Stimulated activated CD4-positive, alpha-beta T cell treated with anti-CD3 and anti-CD28 coated beads, Interleukin-4, amount 100 ng/mL, for 4 hours (primary cell): Measurements from ENCODE around the gene ERGIC2.
"Not testable (repeated sequence)": the region's sequence is repeated elsewhere in the genome, so short reads cannot be mapped to it uniquely, and the experiment has no call there.

Experiments
- DNase-seq, 2 experiments: peaks; one replicate each; pipeline ENCODE4 v3.0.0-alpha.2; 2020

The ERGIC2 gene, protein sequence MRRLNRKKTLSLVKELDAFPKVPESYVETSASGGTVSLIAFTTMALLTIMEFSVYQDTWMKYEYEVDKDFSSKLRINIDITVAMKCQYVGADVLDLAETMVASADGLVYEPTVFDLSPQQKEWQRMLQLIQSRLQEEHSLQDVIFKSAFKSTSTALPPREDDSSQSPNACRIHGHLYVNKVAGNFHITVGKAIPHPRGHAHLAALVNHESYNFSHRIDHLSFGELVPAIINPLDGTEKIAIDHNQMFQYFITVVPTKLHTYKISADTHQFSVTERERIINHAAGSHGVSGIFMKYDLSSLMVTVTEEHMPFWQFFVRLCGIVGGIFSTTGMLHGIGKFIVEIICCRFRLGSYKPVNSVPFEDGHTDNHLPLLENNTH

DNA sequence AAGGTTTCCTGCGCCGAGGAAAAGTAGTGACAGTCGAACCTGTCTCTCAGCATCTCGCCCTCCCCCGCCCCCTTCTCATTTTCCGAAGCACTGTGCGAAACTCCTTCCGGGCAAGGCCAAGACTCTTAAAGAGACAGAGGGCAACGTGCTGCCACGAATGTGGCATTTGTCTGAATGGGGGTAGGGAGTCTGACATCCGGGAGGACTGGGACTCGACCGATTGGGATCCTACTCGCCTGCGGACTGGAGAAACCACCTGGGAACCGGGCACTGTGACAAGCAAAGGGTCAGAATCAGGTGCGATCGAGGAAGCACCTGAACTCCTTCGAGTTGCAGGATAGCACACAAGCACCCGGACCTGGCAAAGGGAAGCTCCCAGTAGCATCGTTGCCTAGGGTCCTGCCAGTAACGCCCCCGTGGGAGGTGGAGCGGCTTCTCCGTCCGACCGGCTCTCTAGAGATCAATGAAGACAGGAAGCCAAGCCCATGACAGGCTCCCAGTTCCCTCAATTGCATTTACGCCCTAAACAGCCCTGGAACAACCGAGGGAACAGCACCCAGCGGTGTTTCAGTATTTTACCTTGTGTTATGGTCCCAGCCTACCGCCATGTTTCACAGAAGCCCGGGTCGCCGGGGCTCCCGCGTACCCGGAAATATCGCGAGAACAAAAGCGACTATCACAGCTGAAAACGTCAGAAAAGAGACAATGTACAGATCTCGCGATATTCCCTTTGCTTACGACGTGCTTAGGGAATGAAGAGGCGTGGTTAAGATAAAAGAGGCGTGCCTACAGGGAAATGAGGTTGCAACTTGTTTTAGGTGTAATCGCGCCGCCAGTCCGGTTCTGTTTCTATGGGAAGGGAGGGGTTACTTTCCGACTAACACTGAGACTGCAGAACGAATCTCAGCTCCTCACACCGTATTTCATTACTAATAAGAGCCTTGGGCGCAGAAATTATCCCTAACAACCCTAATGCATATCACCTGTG lies at the start of gene ERGIC2:
Gene ERGIC2, minus strand, starts transcription at position 637 of the 988 bp plus-strand sequence. CDS start 9,539 bp downstream, outside the sequence.
- DNase-seq: peak; percentile 75 to 92

DNA sequence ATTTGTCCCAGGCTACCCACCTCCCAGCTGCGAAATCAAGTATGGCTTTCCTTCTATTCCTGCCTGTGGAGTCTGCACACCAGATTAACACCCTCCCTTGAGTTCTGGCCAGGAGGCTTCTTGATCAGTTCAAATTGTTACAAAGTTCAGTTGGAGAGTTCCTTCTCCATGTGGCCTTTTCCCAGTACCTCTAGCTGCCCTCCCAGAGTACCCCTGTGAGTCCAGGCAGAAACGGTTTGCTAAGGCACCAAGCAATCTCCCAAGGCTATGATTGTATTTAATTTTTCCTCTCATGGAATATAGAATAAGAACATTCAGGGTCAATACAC lies 49.7 kb upstream of the ERGIC2 start:
- DNase-seq: no peak

DNA sequence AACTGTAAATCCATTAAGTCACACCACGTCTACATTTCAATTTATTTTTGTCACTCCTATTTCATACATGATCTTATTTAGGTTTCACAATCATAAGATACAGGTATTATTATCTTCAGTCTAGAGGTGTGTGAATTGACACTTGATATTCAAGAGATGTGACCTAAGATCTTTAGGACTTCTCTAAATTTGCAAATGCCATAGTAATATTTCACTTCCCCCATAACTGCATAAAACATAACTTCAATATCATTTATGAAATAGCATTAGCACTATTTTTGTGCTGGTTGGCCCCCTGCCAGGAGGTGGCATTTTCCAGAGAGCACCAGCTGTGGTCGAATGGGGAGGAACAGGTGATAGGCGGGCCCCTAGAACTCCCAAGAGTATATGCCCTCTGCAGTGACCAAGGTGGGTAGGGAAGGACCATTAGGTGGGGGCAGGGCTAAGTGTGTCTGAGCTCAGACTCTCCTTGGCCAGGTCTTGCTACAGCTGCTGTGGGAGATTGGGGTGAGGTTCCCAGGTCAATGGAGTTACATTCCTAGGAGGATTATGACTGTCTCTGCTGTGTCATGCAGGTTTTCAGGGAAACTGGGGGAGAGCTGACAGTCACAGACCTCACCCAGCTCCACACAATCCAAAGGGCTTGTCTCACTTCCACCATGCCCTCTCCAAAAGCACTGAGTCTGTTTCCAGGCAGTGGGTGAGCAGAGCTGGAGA lies 49.2 kb upstream of the ERGIC2 start:
- no peak for DNase-seq

DNA sequence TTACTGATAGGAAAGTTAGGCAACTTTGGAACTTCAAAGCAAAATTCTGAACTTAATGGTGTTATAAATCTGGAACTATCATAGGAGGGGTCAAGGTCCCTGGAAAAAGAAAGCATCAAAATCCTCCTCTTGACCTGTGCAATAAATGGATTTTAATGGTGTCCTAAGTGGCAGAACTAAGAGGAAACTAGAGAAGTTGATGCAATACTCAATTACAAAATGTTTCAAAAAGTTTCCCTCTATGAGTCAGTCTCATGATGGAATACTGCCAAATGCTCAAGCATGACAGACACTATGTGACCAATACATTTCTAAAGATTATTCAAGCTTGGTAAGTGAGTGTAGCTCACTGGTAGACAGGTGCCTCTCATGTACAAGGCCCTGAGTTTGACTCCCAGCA lies 47.7 kb upstream of the ERGIC2 start:
- no peak for DNase-seq

DNA sequence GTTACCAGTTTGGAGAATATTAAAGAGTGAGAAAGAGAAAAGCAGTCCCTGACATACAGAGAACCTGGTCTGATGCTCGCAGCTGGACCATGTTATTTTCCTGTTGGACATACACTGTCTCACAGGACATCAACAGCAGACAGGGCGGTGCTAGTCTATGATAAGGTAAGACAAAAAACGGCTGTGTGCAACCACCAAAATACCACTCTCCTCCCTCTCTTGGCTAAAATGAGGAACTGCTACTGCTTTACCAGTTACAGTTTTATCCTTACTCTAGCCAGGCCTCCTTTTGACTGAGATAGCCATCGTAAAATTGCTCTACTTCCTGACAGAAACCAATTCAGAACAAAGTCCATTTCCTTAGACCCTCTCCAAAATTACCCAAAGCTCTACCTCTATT lies 47.0 kb upstream of the ERGIC2 start:
- DNase-seq: no peak

DNA sequence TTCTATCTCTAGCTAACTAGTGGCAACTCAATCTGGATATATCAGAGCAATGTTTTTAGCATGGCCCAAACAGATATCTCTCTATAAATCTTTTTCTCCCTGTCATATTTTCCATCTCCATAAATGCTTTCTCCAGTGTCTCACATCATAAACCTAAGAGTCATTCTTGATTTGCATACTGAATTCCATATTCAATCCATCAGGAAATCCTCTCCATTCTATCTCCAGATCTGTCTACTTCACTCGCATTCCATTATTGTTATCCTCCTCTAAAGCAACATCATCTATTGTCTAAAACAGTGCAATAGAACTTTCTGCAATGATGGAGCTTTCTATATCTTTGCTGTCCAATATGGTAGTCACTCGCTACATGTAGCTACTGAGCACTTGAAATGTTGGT lies 45.5 kb upstream of the ERGIC2 start:
- DNase-seq: no peak

DNA sequence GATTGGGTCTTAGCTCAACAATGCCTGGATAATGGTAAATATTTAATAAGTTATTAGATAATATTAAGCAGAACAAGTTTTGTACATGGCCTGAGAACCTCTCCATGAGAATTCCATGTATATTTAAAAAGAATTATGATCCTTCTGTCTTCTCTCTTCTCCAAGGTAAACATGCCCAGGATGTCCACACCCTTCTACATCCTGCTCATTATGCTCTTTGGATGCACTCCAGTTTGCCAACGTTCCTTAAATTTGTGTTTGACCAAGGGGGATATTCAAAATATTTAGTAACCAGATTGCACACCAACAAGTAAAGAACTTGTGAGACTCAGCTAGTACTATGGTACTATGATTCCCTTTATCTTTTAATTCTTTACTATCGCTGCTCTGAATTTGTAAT lies 44.8 kb upstream of the ERGIC2 start:
- no peak for DNase-seq

DNA sequence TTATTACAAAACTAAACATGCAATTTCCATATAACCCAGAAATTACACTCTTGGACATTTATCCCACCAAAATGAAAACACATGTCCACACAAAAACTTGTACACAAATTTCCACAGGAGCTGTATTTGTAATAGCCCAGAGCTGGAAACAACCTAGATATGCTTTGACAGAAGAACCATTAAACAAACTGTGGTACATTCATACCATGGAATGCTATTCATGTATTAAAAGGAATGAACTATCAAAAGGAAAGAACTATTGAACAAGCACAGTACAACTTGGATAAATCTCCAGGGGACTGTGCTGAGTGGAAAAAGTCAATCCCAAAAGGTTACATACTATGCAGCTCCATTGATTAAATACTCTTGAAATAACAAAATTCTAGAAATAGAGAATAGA lies 35.8 kb upstream of the ERGIC2 start:
- DNase-seq: no peak

DNA sequence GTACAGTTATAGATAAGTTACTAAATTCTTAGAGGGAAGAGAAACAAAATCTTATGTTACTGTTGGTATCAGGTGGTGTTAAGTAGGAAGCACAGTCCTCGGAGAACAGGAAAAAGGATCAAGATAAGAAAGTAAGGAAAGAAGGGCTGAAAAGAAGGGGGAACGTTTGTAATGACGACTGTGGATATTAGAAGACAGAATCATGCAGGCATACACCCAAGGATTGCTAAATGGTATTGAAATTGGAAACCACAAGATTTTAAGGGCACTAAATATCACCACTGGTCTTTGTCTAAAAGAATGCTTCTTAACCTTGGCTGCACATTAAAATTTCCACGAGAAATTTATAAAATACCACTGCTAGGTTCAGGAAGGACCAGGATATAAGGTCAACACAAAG lies 34.1 kb upstream of the ERGIC2 start:
- DNase-seq: no peak

DNA sequence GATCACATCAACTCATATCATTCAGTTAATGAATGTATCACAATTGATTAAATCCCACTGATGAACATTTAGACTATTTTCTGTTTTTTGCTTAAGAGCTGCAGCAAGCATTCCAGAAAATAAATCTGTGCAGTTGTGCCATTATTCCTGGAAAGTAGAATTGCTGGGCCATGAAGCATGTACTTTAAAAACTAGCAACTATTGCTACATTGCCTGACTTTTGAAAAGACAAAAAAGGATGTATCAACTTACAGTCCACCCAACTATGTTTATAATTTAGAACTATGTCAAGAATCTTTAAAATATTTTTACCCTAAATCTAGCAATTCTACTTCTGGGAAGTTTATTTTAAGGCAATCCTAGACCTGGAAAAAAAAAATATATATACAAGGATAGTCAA lies 33.4 kb upstream of the ERGIC2 start:
- DNase-seq: no peak

DNA sequence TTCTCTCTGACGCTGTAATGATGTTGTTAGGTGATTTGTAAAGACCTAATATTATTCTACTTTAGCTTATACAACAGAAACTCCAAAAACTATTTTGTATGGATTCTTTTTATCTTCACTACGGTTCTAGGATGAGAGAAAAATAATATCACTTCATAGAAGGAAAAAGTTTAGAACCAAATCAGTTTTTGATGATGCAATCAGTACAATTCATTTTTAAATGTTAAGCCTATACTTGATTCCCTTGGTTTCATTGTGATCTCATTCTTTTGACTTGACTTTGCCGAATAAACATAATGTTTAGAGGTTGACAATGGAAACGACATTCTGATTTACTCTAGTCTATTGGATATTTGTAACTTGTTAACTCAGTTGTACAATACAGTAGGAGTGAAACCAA lies 24.6 kb upstream of the ERGIC2 start:
- no peak for DNase-seq

DNA sequence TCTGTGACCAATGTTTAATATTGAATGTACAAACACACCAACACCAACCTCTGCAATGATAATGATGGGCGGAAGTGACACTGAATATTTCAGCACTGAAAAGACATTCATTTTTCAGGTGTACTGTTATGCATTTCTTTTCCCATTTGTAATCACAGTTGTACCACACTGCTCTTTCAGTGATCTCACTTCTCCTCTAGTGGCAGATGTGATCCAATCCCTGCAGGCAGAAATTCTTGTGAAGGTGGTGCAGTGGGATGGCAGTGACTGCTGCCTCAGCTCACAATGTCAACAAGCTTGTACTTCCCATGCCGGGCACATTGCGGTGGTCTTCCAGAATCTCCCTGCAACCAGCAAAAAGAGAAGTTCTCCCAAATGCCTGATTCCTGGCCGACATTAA lies 23.0 kb upstream of the ERGIC2 start:
- DNase-seq: no peak

DNA sequence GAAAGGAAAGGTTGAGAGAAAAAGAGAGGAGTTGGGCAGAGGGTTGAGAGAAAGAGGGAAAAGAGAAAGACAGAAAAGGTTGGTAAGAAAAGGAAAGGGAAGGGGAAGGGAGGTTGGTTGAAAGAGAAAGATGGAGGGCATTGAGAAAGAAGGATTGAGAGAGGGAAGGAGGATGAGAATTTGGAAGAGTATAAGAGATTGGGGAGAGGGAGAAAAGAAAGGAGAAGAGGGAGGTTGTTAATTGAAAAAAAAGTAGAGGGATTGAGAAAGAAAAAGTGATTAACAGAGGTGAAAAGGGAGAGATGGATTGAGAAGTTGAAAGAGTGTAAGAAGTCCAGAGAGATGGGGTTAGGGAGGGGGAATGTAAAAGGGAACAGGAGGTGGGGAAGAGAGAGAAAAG lies 21.5 kb upstream of the ERGIC2 start:
- DNase-seq: no peak

DNA sequence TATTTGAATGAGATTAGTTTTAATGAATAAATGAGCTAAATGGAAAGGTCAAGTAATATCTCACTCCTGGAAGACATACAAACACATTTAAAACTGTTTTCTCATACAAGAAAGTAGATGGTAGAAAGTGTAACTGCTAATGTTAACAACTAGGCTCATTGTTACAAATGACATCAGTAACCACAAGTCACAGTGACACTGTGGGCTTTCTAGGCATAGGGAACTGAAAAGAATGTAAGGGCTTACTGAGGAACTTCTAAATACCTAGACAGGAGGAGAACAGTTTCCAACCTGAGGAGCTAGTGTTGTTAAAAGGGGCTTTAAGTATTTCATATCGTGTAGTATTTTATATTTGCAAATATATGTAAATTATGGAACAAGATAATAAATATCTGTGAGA lies 17.5 kb upstream of the ERGIC2 start:
- DNase-seq: no peak

DNA sequence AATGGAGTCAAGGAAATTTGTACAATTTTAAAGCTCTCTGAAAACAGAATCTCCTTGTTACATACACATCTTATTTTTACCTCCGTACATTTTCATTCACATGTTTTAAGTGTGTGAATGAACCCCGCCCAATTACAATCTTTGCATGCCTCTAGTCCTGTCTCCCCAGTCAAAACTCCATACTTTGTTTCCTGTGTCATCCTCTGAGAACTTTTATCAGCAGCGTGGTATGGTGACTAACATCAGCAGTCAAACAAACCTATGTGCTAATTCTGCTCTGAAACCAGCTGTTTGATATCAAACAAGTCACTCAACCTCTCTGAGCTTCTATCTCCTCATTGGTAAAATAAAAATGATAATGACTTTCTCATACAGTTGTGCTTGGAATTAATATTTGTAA lies 15.8 kb upstream of the ERGIC2 start:
- no peak for DNase-seq

DNA sequence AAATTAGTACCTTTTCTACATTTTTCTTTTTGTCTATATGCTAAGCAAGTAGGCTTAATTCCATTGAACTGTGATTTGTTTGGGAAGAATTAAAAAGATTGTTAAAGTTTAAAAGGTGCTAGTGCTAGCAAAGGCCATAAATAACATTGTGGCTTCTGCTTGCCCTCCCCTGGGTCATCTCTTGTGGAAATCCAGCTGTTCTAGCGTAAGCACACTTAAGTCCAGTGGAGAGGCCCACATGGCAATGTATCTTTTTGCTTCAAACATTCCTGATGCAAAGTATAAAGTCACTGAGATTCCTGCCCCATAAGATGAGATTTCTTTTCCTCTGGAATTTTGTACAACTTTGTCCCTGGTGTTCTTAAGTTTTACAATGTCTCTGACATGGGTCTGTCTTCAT lies 14.4 kb upstream of the ERGIC2 start:
- no peak for DNase-seq

DNA sequence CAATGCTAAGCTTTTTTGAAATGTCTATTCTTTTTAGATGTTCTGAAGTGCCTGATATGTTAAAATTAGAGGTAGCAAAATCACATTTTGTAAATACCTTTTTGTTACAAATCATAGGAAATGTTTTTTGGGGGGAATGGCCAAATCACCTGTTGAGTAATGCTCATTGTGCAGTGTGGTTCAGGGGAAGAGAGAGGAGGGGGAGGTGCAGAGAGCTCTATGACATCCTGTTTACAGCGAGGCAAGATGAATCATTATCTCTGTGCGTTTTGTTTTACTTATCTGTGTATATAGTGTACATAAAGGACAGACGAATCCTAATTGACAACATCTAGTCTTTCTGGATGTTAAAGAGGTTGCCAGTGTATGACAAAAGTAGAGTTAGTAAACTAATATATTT lies 9.4 kb upstream of the ERGIC2 start:
- DNase-seq: peak in 1 of 2 experiments; percentile 58

DNA sequence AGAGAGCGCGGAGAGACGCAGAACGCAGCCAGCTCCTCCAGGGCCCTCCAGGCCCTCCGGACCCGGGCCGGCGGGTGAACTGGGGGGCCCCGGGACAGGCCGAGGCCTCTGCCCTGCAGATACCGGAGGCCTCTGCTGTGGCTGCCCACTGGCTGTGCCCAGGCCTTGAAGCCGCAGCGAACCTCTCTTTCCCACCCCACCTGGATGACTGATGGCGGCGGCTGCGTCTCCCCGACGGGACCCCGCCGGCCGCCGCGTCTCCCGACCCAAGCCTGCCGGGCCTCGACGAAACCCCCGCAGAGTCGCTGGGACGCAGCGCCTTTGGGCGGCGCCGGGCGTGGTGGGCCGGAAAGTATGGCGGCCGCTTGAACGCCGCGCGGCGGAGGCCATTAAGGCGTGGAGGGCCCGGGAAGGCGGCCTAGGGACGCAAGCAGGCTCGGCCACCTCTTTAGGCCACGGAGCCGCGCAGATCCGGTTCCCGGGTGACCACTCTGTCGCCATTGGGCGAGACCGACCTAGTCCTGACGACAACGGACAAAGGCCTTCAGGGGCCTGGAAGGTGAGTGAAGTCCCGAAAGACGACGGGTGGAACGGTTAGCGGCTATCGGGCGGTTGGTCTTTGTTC lies 8.4 kb upstream of the ERGIC2 start:
- DNase-seq: no peak

DNA sequence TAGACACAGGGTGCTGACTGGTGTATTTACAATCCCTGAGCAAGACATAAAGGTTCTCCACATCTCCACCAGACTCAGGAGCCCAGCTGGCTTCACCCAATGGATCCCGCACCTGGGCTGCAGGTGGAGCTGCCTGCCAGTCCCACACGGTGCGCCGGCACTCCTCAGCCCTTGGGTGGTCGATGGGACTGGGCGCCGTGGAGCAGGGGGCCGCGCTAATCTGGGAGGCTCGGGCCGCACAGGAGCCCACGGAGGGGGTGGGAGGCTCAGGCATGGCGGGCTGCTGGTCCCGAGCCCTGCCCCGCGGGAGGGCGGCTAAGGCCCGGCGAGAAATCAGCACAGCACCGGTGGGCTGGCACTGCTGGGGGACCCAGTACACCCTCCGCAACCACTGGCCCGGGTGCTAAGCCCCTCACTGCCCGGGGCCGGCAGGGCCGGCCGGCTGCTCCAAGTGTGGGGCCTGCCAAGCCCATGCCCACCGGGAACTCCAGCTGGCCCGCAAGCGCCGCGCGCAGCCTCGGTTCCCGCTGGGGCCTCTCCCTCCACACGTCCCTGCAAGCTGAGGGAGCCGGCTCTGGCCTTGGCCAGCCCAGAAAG lies 5.2 kb upstream of the ERGIC2 start:
- DNase-seq: not testable (repeated sequence)

DNA sequence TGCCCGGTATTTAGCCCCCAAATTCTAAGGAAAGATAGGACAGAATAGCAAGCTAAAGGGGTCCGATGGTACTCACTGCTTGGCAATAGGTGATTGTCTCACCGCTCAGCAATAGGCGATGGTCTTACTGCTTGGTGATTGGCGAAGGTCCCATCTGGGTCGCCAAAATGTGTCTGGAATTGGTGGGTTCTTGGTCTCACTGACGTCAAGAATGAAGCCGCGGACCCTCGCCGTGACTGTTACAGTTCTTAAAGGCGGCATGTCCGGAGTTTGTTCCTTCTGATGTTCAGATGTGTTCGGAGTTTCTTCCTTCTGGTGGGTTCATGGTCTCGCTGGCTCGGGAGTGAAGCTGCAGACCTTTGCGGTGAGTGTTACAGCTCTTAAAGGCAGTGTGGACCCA lies 4.2 kb upstream of the ERGIC2 start:
- not testable (repeated sequence) for DNase-seq

DNA sequence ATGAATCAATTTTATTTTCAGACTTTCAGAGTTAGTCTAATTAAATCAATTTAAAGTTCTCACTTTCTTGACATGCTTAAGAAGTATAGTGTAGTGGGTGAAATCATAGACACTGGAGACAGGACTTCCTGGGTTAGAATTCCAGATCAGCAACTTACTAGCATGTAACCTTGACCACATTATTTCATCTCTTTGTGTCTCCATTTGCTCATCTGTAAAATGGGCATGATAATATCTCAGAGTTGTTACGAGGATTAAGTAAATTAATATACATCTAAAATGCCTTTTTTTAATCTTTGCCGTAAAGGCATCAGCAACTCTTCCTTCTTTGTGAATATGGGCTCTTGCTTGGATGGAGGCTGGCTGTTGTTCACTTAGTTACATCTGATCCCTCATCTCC lies 1.3 kb upstream of the ERGIC2 start:
- DNase-seq: no peak

DNA sequence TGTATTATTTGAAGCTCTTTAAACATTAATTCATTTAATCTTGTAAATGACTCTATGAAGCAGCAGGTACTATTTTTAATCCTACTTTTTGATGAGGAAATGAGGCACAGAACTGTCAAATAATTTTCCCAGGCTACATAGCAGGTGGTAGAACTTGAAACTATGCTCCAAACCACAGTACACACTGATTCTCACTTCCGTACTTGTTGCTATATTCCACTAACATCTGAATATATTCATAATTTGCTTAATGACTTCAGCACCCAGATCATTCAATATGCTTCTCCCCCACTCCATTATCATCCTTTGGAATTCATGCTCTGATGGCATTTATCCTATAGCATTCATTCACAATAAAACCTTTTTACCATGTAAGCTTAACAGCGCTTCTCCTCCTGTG lies 4.9 kb downstream of the ERGIC2 start:
- DNase-seq: no peak

DNA sequence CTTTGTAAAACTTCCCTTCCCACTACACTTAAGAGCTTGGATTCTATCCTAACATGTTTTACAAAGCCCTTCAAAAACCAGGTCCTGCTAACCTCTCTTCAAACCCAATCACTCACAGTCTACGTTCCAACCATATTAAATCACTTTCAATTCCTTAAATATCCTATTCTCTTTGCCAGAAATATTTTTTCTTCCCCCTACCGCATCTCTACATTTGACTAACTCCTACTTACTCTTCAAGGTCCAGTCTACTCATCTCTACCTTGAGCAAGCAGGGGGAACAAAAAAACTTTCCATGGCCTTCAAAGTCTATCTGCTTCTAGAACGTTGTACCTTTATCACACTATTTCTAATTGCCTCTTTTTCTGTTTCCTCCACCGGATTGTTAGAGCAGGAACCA lies 6.1 kb downstream of the ERGIC2 start:
- DNase-seq: no peak
